HG02763 (cell line): ENCODE results near the gene YIPF5.

Source experiments
- ATAC-seq: cut with Tn5 transposase; IDR thresholded peaks from one replicate; pipeline ENCODE4 v1.9.1; 2021; ENCODE audit warnings: mild to moderate bottlenecking, moderate library complexity; ENCODE audit not compliant: unreplicated experiment

YIPF5 gene

DNA sequence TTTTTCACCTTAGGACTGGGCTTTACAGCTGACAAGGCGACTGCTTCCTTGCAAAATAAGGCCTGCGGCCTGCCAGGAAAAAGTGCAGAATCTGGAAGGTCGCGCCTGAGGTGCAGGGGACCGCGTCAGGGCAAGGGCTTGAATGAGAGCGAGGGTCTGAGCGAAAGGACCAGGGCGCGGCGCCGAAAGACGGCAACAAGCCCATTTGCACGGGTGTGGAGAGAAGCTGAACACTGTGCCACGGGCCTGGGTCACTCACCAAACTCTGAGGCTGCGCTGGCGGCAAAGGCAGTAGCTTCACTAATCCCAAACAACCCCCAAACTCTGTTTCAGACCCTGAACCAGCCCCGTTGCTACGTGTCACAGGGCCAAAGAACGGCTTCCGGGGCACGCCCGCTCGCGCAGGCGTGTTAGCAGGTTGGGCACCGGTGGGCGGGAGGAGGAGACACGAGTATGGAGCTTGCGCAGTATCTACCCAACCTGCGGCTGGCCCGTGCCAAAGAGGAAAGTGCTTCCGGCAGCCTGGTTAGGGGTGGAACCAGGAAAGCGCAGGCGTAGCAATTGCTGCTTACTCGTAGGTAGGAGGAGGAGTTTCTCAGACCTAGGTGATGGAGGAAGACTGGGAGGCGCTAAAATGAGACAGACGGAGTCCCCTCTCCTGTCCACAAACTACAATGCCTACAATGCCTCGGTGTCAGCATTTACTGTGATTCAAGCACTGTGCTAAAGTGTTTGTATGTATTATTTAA is at the start of gene YIPF5, which contains the start of gene KCTD16:
Gene YIPF5 (minus strand): TSS at position 384 of the 749 bp plus-strand sequence. CDS start 704 bp downstream, outside the sequence.
Gene KCTD16 (plus strand): TSS at position 598 of the 749 bp plus-strand sequence.
- ATAC-seq: peak; percentile 99

DNA sequence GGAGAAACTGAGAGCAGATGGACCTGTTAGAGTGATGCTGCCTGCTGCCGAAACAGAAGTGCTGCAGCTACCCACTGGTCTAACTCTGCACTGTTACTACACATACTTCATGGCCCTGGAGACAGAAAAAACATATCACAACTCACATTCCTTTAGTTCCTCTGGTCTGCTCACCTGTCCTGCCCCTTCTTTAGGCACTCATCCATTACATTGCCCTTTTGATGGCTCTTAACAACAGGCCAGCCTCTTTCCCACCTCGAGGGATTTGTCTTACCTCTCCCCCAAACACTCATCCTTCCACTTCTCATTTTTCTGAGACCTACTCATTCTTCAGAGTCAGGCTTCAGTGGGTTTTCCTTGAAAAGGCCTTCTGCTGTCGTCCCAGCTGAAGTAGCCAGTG is 49.4 kb upstream of the YIPF5 start:
- ATAC-seq: no peak

DNA sequence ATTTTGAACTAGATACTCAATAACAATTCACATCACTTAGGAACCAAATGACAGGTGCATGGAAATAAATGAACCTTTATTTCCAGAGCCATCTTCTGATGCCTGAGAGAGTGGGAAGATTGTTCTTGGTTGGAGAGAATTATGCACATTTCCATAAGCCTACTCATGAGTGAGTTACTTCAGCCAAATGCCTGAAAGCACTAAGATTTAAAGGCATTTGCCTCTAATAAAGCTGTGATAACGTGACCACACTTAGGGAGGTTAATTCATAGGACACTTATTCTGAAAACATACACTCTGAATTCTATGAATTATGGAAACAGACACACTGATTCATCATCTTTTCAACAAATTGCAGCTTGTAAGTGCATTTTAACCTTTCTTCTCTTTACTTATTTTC is 40.2 kb upstream of the YIPF5 start:
- no peak for ATAC-seq

DNA sequence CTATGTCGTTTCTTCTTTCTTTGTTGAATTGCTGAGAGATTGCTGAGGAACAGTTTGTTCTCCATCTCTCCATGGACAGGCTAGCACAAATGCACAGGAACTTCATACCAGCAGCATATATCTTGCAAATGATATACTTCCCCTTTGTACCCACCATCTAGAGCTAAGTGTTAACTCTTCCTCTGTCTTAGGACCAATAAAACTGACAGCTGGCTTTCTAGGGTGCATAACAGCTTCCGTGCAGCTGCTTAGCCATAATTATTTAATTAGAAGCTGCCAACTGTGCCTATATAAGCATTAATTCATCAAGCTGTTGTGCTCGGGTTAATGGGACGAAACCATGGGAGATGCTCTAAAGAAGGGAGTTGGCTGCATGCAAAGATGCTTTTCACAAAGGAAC is 38.9 kb upstream of the YIPF5 start:
- no peak for ATAC-seq

DNA sequence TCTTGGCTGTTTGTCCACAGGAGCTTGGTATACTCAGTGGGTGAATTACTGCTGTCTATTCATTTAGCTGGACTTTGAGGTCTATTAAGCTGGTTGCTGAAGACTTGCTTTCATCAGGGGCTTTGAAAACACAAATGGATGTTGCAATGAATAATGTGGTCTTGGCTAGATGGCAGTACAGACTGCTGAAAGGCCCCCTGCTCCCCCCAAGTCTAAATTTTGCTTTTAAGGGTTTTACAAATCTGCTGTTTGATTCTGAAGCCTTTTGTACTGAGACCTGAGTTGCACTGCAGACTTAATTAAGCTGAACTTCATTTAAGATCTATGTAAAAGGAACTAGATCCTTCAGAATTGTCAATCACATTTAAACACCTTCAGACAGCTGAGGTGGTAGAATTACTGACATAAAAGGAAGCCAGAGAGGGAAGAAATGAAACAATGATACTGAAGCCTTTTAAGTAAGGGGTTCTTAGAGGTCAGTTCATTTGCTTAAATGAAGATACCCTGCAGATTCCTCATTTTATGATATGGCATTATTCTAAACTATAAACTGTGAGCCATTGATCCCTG is 37.5 kb upstream of the YIPF5 start:
- ATAC-seq: no peak

DNA sequence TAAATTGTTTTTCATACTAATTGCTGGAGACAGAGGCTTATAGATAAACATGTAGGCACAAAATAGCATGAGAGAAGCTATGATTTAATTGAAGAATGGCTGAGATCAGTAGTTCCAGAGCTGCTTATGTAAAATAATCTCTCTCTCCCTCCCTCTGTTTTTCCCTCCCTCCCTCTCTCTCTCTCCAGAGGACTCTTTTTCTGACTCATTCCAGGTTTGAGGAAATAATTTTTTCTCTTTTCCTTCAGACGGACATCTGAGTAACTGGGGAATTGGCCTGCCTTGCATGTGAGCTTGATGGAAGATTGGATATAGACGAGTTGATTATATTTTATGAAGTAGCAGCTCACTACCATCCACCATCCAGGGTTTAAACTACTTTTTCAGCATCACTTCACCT is 35.7 kb upstream of the YIPF5 start:
- ATAC-seq: no peak

DNA sequence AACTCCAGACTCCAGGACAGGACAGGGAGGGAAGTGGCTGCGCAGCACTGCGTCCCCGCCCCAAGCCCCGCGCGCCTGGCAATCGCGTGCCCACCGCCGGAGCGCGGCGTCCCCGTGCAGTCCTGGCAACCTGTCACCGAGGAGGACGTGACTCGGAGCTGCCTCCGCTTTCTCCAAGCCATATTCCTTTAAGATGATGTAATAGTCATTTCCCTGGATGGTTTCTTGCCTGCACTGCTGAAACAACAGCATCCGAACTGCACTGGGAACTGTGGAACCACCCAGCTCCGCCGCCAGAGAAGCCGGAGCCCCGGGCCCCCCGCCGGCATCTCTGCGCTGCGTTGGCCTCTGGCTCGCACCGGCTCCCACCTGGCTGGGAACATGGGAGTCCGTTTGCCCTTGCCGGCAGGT is 34.7 kb upstream of the YIPF5 start:
- no peak for ATAC-seq

DNA sequence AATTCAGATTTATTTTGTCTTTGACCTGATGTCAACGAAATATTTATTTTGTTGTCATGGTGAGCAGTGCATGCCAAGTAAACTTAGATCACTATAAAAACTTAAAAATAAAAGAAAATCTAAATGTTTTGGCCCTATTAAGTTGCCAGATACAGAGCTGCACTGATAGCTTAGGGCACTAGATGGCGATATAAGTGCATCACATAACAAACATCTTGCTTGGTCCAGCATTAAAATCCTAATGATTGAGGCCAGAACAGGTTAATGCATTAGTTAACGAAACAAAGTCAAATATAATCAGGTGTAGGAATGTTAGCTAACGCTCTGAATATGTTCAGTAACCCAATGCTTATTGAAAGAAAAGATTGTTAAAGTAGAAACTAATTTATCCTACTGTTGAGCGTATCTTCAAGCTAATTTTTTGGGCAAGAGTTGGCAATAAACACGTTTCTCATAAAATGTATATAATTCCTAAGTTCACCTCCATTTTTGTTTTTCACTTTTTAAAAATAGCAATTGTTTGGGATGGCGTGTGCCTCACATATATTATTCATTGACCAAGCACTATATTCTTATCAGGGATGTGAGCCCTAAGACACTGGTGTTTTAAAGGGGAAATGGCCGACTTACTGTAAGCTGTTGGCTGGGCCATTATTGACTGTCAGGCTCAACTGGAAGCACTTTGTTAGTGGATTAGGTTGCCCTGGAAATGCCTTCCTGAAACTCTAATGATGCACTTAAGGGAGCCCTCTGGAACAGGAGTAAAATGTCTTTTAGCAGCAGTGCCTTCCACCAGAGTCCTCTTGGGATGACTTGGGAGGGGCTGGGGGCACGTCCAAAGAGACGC is 33.5 kb upstream of the YIPF5 start:
- no peak for ATAC-seq

DNA sequence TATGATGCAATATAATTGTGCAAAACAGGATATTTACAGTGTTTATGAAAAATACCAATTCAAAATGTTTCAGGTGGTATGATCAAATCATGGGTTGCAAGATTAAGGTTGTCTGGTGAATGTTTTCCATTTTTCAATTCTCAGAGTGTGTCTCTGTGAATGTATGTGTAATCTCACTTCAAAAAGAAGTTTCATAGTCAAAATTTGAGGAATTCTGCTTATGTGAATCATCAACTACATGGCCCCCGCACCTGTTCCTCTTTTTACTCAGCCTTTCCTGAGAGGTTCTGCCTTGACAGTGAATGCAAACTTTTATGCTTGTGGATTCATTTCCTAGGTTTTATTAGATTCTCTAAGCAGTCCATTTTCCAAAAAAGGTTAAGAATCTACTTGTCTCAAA is 32.3 kb upstream of the YIPF5 start:
- no peak for ATAC-seq

DNA sequence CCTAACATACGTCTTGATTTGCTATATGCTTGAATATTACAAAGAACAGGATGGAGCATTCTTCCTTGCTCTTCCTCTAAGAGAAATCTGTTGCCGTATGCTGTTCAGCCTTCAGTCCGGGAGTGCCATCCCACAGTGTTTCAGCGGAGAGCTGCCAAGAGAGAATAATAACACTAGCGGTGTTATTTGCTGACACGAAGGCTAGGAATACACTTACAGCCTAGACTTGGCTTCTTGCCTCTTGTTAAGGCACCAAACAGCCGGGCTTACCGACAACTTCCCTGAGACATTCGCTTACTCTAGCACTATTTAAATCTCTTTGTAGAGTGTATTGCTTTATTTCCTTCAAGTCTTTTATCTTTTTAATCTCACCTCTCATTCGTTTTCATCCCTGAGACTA is 31.6 kb upstream of the YIPF5 start:
- no peak for ATAC-seq

DNA sequence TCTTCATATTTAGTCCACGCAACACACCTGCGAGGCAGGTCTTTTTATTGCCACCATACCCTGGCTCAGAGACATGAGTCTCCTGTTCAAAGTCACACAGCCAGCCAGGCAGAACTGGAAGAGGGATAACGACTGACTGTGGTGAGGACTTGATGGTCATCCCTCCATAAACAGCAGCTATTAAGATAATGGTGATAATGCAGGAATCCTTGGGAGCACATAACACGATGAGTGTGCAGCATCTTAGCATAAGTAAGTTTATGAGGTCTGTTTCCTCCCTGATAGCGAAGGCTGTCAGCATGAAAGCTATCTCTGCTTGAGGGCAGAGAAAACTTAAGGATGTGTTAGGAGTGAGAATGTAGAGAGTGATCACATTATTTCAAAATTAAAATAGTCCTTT is 31.1 kb upstream of the YIPF5 start:
- no peak for ATAC-seq

DNA sequence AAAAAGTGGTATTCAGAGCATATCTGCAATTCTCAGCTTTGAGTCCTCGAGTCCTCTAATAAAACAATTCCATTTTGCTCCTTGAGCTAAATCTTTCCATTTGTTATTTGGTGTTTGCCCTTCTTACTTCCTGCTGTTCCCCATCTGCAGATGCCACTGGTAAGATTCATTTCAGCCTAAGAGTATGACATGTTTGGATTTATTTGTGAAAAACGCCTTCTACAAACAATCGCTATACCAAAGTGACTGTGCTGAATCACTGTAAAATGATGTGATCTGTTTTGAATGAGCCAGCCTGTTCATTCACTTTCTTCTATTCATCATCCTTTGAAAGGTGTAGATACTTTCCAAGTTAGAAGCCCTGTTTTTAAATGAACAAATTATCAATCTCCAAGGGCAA is 27.9 kb upstream of the YIPF5 start:
- no peak for ATAC-seq

DNA sequence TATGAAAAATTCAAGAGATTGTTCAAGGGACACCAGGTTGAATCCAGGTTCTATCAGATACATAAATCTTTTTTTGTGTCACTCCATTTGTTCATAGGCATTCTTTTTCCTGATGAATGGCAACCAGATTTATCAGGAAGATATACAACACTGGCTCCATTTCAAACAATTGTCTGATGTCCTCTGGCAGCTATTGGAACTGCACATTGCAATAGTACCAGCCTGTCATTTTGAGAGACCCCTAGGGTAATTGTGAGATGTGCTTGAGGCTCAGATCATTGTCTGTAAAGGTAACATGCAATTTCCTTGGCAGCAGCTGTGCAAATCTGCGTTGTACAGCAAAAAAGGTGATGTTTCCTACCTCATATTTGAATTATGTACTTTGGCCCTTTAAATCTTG is 26.2 kb upstream of the YIPF5 start:
- no peak for ATAC-seq

DNA sequence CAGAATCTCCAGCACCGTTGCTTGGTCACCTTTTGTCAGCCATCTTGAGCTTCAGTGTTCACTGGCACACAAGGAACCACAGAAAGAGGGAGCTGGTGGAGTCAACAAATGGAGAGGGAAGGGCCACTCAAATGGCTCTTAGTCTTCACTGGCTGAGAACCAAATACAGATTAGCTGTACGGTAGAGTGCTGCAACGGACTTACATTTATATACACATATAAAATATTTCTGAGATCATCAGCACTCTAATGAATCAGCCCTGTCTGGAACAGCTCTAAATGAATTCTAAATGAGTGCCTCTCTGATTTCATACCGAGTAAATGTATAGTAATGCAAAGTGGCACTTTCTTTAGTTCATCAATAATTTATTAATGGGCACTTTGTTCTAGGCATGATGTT is 25.0 kb upstream of the YIPF5 start:
- ATAC-seq: no peak

DNA sequence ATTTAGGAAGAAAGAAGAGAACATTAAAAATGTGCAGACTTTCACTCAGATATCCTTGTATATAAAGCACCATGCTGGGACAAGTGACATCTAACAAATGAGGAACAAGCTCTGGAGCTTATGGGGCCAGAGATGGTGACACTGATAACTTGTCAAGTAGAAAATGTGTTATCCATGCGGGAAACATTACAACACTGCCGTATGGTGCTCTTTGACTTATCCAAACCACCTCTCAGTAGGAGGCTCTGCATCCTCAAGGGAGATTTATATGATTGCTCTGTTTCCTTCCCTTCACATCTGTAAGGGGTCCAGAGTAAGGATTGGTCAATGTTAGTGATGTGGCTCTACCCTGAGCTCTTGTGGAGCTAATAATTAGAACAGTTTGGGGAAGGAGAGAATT is 23.7 kb upstream of the YIPF5 start:
- no peak for ATAC-seq

DNA sequence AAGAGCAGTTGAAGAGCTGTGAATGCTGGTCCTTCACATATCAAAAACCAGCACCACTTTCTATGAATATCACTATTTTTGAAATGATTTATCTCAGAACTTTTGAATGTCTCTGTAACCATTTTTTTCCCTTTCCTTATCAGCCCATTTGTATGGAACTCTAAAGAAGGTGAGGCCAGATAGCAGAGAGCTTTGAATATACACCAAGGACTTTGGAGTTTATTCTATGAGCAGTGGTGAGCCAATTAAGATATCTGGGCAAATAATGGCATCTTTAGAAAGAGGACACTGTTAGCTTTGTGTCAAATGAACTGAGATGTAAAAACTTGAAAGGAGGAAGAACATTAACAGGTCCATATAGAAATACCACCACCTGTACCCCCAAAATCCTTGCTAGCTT is 22.2 kb upstream of the YIPF5 start:
- no peak for ATAC-seq

DNA sequence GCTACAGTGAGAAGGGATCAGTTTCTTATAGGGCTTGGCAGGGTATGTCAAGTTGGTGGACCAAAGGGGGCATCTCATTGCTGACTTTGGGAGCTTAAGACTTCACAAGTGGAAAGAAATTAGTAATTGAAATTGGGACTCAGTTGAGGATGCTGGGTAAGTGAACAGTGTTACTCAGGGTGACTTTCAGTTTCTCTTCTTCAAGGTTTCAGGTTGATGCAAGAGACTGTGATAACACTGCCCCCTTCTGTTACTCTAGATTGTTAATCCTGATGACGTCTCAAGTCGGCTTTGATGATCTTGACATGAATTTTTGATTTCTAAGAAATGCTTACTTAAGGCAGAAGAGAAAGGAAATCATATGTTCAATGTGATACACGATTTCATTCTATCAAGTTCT is 21.5 kb upstream of the YIPF5 start:
- ATAC-seq: peak; percentile 88

DNA sequence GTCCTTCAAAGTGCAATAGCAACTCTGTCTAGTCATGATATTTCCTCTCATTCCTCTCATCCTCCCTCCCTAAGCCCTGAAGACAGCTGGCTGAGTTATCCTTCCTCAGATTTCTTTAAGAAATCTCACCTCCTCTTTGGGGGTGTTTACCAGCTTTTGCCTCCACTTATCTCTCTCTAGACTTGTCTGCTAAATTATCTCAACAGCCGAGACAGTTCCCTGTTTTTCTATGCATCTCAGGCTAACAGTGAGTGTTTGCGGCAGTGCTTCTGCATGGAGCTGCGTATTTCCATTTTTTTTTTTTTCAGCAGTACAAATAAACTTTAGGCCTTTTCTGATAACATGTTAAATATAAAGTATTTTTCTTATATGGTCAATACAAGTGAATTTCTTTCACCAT is 21.1 kb upstream of the YIPF5 start:
- ATAC-seq: no peak

DNA sequence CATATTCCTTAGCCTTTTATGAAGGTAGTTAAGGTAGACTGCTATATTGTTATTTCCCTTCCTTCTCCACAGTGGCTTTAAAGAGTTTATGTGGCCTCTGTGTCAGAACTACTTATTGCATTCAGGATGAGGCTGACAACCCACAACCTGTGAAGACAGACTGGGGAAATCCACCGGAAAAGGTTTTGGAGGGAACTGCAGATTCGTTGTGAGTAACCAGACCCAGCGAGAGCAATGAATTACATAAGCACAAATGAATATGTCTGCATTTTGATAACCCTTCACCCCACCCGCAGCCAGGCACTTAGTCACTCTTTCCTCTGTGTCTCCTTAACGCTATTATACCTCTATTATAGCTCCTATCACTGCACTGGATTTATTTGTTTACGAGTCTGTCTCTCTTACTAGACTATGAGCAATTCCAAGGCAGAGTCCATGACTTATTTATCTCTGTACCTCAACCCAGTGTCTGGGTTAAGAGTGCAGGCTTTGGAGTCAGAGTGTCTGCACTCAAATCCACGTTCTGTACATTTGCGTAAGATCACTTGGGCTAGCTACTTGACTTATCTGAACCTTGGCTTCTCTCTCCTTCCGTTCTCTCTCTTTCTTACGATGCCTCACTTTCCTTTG is 19.5 kb upstream of the YIPF5 start:
- ATAC-seq: peak; percentile 34

DNA sequence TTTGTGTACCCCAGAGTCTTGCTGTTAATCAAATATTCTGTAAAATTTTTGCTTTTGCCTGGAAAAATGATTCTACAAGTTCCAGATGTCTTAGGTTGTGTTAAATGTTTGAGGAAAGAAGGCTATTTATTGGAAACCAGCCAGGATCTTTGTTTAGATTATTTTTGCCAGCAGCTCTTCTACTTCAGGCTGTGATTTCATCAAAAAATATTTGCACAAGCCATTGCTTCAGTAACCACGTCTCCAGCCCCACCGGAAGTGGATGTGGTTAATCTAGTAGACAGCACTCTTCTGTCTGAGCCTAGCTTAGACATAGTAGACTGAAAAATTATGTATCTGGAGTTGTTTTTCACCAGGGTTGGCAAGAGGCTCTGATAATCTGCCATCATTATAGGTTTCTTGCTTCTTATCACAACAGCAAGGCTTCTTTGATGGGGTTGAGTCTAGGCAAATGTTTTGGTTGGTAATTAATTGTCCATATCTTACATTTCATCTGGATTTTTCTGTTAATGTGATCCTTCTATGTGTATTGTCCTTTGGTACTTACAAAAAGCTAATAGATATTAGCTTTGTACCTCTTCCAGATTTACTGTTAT is 17.3 kb upstream of the YIPF5 start:
- ATAC-seq: peak; percentile 81
